Astrocyte of the cerebellum (primary cell): ENCODE results near the gene CBLL2.

Experiments used
- DNase-seq: peaks from one replicate; pipeline ENCODE4 v3.0.0-alpha.2; 2011; ENCODE audit warnings: low read depth
- H3K4me3 ChIP-seq: 2 replicates; pipeline ENCODE4 v1.5.1; 2011; ENCODE audit warnings: mild to moderate bottlenecking, low read depth, low read length, moderate library complexity
- in situ Hi-C: cut with HindIII; loops from 2 replicates; pipeline ENCODE4 v1.10.0; 2017; ENCODE audit warnings: low sequenced_read_pairs
- TF ChIP-seq, protein P1 (sequence below): IDR thresholded peaks from 2 replicates; pipeline ENCODE4 v1.5.1; 2012; ENCODE audit warnings: low read length, low read depth, moderate library complexity, mild to moderate bottlenecking; ENCODE audit errors: missing control alignments

CBLL2 gene

GRCh38 chrX:22272613-22273012 lies at the start of gene CBLL2:
Gene CBLL2, plus strand, starts transcription at chrX:22272913. Its CDS starts 79 bp downstream, at chrX:22272992.
- no peak for DNase-seq
- in situ Hi-C loops, result no loop called here
- TF ChIP-seq, protein P1, sequence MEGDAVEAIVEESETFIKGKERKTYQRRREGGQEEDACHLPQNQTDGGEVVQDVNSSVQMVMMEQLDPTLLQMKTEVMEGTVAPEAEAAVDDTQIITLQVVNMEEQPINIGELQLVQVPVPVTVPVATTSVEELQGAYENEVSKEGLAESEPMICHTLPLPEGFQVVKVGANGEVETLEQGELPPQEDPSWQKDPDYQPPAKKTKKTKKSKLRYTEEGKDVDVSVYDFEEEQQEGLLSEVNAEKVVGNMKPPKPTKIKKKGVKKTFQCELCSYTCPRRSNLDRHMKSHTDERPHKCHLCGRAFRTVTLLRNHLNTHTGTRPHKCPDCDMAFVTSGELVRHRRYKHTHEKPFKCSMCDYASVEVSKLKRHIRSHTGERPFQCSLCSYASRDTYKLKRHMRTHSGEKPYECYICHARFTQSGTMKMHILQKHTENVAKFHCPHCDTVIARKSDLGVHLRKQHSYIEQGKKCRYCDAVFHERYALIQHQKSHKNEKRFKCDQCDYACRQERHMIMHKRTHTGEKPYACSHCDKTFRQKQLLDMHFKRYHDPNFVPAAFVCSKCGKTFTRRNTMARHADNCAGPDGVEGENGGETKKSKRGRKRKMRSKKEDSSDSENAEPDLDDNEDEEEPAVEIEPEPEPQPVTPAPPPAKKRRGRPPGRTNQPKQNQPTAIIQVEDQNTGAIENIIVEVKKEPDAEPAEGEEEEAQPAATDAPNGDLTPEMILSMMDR, result no peak
- H3K4me3 ChIP-seq, result no peak within 1 kb of the TSS

GRCh38 chrX:22234380-22234779 lies 38.3 kb upstream of the CBLL2 start:
- no peak for DNase-seq
- TF ChIP-seq, protein P1, result no peak
- in situ Hi-C loops, result no loop called here
- no peak overlapping the region for H3K4me3 ChIP-seq

- no peak overlapping the region for H3K4me3 ChIP-seq
- in situ Hi-C loops, result no loop called here
- TF ChIP-seq, protein P1, result no peak
- DNase-seq, result no peak
Measured at GRCh38 chrX:22237479-22237878, 35.2 kb upstream of the CBLL2 start.

DNA sequence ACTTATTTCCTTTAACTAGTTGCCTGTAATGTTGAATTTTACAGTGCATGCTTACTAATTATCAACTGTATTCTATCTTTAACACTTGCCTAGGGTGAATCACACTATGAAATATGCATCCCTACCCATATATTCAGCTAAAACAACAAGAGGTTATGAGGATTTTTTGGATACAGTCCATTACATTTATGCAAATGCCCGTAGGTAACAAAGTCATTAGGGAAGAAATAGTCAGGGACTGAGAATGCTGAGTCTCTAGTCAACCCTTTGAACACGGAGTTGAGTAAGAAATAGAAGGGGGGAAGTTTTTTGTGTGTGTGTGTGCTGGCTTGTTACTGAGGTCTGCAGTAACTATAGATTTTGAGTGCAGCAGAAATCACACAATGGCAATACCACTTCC lies 26.1 kb upstream of the CBLL2 start:
- H3K4me3 ChIP-seq, result no peak overlapping the region
- TF ChIP-seq, protein P1, result no peak
- in situ Hi-C loops, result no loop called here
- DNase-seq, result no peak

DNA sequence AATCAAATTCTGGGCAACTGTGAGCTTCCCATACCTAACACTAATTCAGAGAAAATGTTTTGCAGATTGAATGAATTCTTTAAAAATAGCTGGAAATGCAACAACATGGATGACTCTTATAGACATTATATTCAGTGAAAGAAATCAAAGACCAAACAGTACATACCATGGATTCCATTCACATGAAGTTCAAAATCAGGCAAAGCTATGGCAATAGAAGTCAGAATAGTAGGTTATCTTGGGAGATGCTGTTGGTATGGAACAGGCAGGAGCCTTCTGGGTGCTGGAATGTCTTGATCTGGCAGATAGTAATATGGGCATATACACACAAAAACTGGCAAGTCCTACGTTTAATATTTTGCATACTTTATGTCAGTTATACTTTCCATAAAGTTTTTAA lies 25.5 kb upstream of the CBLL2 start:
- TF ChIP-seq, protein P1, result no peak
- H3K4me3 ChIP-seq, result no peak overlapping the region
- no peak for DNase-seq
- in situ Hi-C loops, result no loop called here

GRCh38 chrX:22248401-22248800 lies 24.3 kb upstream of the CBLL2 start:
- H3K4me3 ChIP-seq, result no peak overlapping the region
- in situ Hi-C loops, result no loop called here
- DNase-seq, result no peak
- TF ChIP-seq, protein P1, result no peak

GRCh38 chrX:22249371-22249770 lies 23.3 kb upstream of the CBLL2 start:
- H3K4me3 ChIP-seq, result no peak overlapping the region
- TF ChIP-seq, protein P1, result no peak
- in situ Hi-C loops, result no loop called here
- DNase-seq, result no peak
